Endothelial cell (in vitro differentiated cells): ENCODE results near the gene GPR150. TPM values are rescaled to one million over a fixed set of nuclear protein-coding genes. Genes with fewer than 3 reads are reported as not detected.

Experiments
- DNase-seq: peaks from one replicate; pipeline ENCODE4 v3.0.0; 2021; ENCODE audit warnings: low spot score
- H3K27ac Mint-ChIP-seq: one replicate; pipeline ENCODE4 v1.8.0; 2021; ENCODE audit warnings: mixed read lengths, inconsistent platforms; ENCODE audit not compliant: unreplicated experiment
- H3K27me3 Mint-ChIP-seq: one replicate; pipeline ENCODE4 v1.8.0; 2021; ENCODE audit warnings: mild to moderate bottlenecking, moderate library complexity, mixed read lengths, inconsistent platforms; ENCODE audit not compliant: unreplicated experiment
- H3K36me3 Mint-ChIP-seq: one replicate; pipeline ENCODE4 v1.8.0; 2021; ENCODE audit warnings: mild to moderate bottlenecking, low read depth, mixed read lengths, inconsistent platforms; ENCODE audit not compliant: unreplicated experiment
- H3K4me1 Mint-ChIP-seq: one replicate; pipeline ENCODE4 v1.8.0; 2021; ENCODE audit warnings: mild to moderate bottlenecking, mixed read lengths, inconsistent platforms; ENCODE audit not compliant: unreplicated experiment
- H3K4me3 Mint-ChIP-seq: one replicate; pipeline ENCODE4 v1.8.0; 2021; ENCODE audit warnings: mild to moderate bottlenecking, mixed read lengths, inconsistent platforms; ENCODE audit not compliant: unreplicated experiment
- H3K9me3 Mint-ChIP-seq: one replicate; pipeline ENCODE4 v1.8.0; 2021; ENCODE audit warnings: mixed read lengths, inconsistent platforms; ENCODE audit not compliant: unreplicated experiment
- total RNA-seq: library from RNA; stranded (reverse); fragmentation: NEBNext Ultra II Directional; extraction: Animal tissue kit (Norgen Biotek cat#: 25700); gene quantifications from one replicate; pipeline ENCODE4 v1.2.1, GENCODE V29; 2021; ENCODE audit not compliant: unreplicated experiment
- TF ChIP-seq, protein P1 (sequence below): fragments of 200-600 bp; sonication (generic); IDR thresholded peaks from one replicate; pipeline ENCODE4 v1.5.0; 2021; ENCODE audit warnings: antibody characterized with exemption; ENCODE audit not compliant: unreplicated experiment

GPR150 gene
- total RNA-seq, 1 donor from 2014 or later: not detected

GRCh38 chr5:95606419-95606818, 13.5 kb upstream of the GPR150 start:
- no peaks in the 10 kb centered on the region for H3K4me1 Mint-ChIP-seq
- DNase-seq: no peak
- H3K4me3 Mint-ChIP-seq: no peak overlapping the region
- H3K27ac Mint-ChIP-seq: no peak overlapping the region
- TF ChIP-seq, protein P1, sequence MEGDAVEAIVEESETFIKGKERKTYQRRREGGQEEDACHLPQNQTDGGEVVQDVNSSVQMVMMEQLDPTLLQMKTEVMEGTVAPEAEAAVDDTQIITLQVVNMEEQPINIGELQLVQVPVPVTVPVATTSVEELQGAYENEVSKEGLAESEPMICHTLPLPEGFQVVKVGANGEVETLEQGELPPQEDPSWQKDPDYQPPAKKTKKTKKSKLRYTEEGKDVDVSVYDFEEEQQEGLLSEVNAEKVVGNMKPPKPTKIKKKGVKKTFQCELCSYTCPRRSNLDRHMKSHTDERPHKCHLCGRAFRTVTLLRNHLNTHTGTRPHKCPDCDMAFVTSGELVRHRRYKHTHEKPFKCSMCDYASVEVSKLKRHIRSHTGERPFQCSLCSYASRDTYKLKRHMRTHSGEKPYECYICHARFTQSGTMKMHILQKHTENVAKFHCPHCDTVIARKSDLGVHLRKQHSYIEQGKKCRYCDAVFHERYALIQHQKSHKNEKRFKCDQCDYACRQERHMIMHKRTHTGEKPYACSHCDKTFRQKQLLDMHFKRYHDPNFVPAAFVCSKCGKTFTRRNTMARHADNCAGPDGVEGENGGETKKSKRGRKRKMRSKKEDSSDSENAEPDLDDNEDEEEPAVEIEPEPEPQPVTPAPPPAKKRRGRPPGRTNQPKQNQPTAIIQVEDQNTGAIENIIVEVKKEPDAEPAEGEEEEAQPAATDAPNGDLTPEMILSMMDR: no peak
- no peaks in the 10 kb centered on the region for H3K9me3 Mint-ChIP-seq
- peaks cover 2% of the 10 kb centered on the region for H3K27me3 Mint-ChIP-seq
- no peaks in the 10 kb centered on the region for H3K36me3 Mint-ChIP-seq

GRCh38 chr5:95609711-95610110, 10.2 kb upstream of the GPR150 start:
- Mint-ChIP-seq H3K27me3 (peaks cover 2% of the 10 kb centered on the region), H3K9me3 (no peaks in the 10 kb centered on the region), H3K4me1 (no peaks in the 10 kb centered on the region), H3K36me3 (peaks cover 3% of the 10 kb centered on the region), H3K4me3 (no peak overlapping the region), H3K27ac (no peak overlapping the region)
- no peak for DNase-seq
- TF ChIP-seq, protein P1: no peak

DNA sequence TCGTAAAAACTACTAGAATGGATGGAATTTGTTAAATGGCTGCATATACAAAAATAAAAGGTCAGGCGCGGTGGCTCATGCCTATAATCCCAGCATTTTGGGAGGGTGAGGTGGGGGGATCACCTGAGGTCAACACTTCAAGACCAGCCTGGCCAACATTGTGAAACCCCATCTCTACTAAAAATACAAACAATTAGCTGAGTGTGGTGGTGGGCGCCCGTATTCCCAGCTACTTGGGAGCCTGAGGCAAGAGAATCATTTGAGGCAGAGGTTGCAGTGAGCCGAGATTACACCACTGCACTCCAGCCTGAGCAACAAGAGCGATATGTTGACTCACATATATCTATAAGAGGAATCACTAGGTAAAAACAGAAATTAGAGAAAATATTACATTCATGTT, 9.3 kb upstream of the GPR150 start:
- Mint-ChIP-seq H3K9me3 (no peaks in the 10 kb centered on the region), H3K4me1 (no peaks in the 10 kb centered on the region), H3K27ac (no peak overlapping the region), H3K27me3 (peaks cover 2% of the 10 kb centered on the region), H3K4me3 (no peak overlapping the region), H3K36me3 (peaks cover 3% of the 10 kb centered on the region)
- DNase-seq: no peak
- TF ChIP-seq, protein P1: no peak

GRCh38 chr5:95611396-95611795, 8.5 kb upstream of the GPR150 start:
- no peak overlapping the region for H3K4me3 Mint-ChIP-seq
- no peak overlapping the region for H3K27ac Mint-ChIP-seq
- peaks cover 2% of the 10 kb centered on the region for H3K27me3 Mint-ChIP-seq
- no peaks in the 10 kb centered on the region for H3K9me3 Mint-ChIP-seq
- TF ChIP-seq, protein P1: no peak
- peaks cover 3% of the 10 kb centered on the region for H3K36me3 Mint-ChIP-seq
- H3K4me1 Mint-ChIP-seq: no peaks in the 10 kb centered on the region
- DNase-seq: no peak

DNA sequence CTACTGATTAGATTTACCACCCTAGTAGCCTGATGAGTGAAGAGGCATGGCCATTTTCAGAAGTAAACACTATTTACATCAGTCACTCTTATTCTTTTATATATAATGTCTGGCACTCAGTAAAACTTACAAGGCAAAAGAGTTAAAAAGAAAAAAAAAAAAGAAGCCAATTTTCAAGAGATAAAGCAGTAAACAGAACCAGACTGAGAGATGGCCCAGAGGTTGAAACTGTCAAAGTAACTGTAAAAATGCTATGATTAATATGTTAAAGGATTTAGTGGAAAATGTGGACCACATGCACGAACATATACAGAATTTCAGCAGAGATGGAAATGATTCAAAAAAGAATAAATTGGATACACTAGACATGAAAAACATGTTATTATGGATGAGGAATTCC, 6.4 kb upstream of the GPR150 start:
- Mint-ChIP-seq H3K4me1 (no peaks in the 10 kb centered on the region), H3K27ac (no peak overlapping the region)

More for the DNA sequence above, 6.4 kb upstream of the GPR150 start:
- no peak for DNase-seq
- Mint-ChIP-seq H3K36me3 (peaks cover 3% of the 10 kb centered on the region), H3K9me3 (no peaks in the 10 kb centered on the region), H3K27me3 (peaks cover 3% of the 10 kb centered on the region), H3K4me3 (no peak overlapping the region)
- TF ChIP-seq, protein P1: no peak
